ENCODE data around the gene PIK3R5.

DNA sequence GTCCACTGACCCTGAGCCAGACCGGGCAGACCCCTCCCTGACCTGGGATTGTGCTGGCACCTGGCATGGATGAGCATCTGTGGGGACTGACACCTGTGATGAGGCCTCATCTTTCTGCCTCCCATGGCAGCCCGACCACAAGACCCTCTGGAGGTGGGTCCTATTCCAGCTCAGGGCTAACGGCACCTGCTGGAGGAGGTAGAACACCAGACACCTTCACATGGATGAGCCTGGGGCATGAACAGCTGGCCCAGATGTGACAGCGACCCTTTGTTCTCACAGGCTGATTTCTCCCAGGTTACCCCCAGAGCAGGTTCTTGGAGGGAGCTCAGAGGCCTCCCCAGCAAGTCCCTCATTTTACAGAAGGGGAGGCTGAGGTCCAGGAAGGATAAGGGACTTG is 51.6 kb downstream of the PIK3R5 start:
- TF ChIP-seq EP300 (IDR thresholded peaks at IDR 0.05): no peak
- TF ChIP-seq, protein P1, sequence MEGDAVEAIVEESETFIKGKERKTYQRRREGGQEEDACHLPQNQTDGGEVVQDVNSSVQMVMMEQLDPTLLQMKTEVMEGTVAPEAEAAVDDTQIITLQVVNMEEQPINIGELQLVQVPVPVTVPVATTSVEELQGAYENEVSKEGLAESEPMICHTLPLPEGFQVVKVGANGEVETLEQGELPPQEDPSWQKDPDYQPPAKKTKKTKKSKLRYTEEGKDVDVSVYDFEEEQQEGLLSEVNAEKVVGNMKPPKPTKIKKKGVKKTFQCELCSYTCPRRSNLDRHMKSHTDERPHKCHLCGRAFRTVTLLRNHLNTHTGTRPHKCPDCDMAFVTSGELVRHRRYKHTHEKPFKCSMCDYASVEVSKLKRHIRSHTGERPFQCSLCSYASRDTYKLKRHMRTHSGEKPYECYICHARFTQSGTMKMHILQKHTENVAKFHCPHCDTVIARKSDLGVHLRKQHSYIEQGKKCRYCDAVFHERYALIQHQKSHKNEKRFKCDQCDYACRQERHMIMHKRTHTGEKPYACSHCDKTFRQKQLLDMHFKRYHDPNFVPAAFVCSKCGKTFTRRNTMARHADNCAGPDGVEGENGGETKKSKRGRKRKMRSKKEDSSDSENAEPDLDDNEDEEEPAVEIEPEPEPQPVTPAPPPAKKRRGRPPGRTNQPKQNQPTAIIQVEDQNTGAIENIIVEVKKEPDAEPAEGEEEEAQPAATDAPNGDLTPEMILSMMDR (IDR thresholded peaks at IDR 0.05): no peak

All from tibial nerve (tissue), 4 donors.